Fibroblast of lung (primary cell): ENCODE measurements around the gene ANKS3. TPM values are rescaled to one million over a fixed set of nuclear protein-coding genes. Genes with fewer than 3 reads are reported as not detected.

Experiments used
- DNase-seq, 2 donors: peaks; one replicate each; pipeline versions ENCODE4 v3.0.0 to v3.0.0-alpha.2; 2010; ENCODE audit warnings: low read depth in 2 of 2
- H2AFZ ChIP-seq: 2 replicates; pipeline ENCODE4 v1.5.1; 2012; ENCODE audit warnings: low read length, control low read depth, inconsistent platforms
- H3K27ac ChIP-seq: 2 replicates; pipeline ENCODE4 v1.5.1; 2011; ENCODE audit warnings: low read length, control low read depth; ENCODE audit not compliant: insufficient read depth
- H3K27me3 ChIP-seq: 2 replicates; pipeline ENCODE4 v1.5.1; 2011; ENCODE audit warnings: mild to moderate bottlenecking, low read length; ENCODE audit not compliant: control insufficient read depth, insufficient read depth
- H3K36me3 ChIP-seq: 2 replicates; pipeline ENCODE4 v1.5.1; 2011; ENCODE audit warnings: low read length; ENCODE audit not compliant: control insufficient read depth, insufficient read depth
- H3K4me1 ChIP-seq: 2 replicates; pipeline ENCODE4 v1.5.1; 2011; ENCODE audit warnings: low read length; ENCODE audit not compliant: control insufficient read depth, insufficient read depth; ENCODE audit errors: extremely low read depth
- H3K4me2 ChIP-seq: 2 replicates; pipeline ENCODE4 v1.5.1; 2011; ENCODE audit warnings: low read length, control low read depth; ENCODE audit not compliant: insufficient read depth; ENCODE audit errors: extremely low read depth
- H3K4me3 ChIP-seq, 4 experiments: fragments of 200-600 bp in 1 of 4; sonication (generic) in 1 of 4; replicated peaks in 1 of 4; 2 replicates each; pipeline ENCODE4 v1.5.1; 2011 to 2016; ENCODE audit warnings: low read length in 4 of 4, low read depth in 3 of 4, mild to moderate bottlenecking in 3 of 4, control low read depth in 2 of 4, inconsistent platforms in 1 of 4, mixed read lengths in 1 of 4; ENCODE audit not compliant: insufficient read depth in 1 of 4; ENCODE audit errors: control extremely low read depth in 1 of 4
- H3K79me2 ChIP-seq: 2 replicates; pipeline ENCODE4 v1.5.1; 2012; ENCODE audit warnings: mild to moderate bottlenecking, low read length, inconsistent platforms; ENCODE audit not compliant: control insufficient read depth, insufficient read depth
- H3K9ac ChIP-seq: 2 replicates; pipeline ENCODE4 v1.5.1; 2011; ENCODE audit warnings: mild to moderate bottlenecking, low read length, control low read depth; ENCODE audit not compliant: insufficient read depth
- H3K9me3 ChIP-seq: 2 replicates; pipeline ENCODE4 v1.5.1; 2012; ENCODE audit warnings: low read depth, low read length; ENCODE audit not compliant: control insufficient read depth, insufficient read depth
- H4K20me1 ChIP-seq: 2 replicates; pipeline ENCODE4 v1.5.1; 2011; ENCODE audit warnings: low read length; ENCODE audit not compliant: control insufficient read depth, insufficient read depth; ENCODE audit errors: extremely low read depth
- EZH2 ChIP-seq: IDR thresholded peaks from 2 replicates; pipeline ENCODE4 v1.5.1; 2012; ENCODE audit warnings: low read length, control low read depth, mild to moderate bottlenecking; ENCODE audit errors: missing control alignments
- polyA plus RNA-seq, 2 donors: library from polyadenylated mRNA; depleted of rRNA in 1 of 2; stranded (reverse) in 1 of 2; unstranded in 1 of 2; fragments of >200 nt; gene quantifications; 2 replicates each; pipeline ENCODE4 v1.2.1, GENCODE V29; 2011 to 2012; ENCODE audit warnings: missing spikeins in 1 of 2
- total RNA-seq: library from RNA; depleted of rRNA; stranded (reverse); fragments of >200 nt; gene quantifications from 2 replicates; pipeline ENCODE4 v1.2.1, GENCODE V29; 2014
- TF ChIP-seq, protein P1 (sequence below), 2 donors: IDR thresholded peaks in 1 of 2; conservative IDR thresholded peaks in 1 of 2; 1 replicate in 1 of 2; 2 replicates in 1 of 2; pipeline ENCODE4 v1.5.1; 2011 to 2012; ENCODE audit warnings: low read length in 2 of 2, control low read depth in 1 of 2, inconsistent platforms in 1 of 2, low read depth in 1 of 2, mild to moderate bottlenecking in 1 of 2

Gene ANKS3
- total and polyA plus RNA-seq, 2 donors (not counting 1 experiment from before 2014, with no cell fraction given), result 11.9 to 26.3 TPM

DNA sequence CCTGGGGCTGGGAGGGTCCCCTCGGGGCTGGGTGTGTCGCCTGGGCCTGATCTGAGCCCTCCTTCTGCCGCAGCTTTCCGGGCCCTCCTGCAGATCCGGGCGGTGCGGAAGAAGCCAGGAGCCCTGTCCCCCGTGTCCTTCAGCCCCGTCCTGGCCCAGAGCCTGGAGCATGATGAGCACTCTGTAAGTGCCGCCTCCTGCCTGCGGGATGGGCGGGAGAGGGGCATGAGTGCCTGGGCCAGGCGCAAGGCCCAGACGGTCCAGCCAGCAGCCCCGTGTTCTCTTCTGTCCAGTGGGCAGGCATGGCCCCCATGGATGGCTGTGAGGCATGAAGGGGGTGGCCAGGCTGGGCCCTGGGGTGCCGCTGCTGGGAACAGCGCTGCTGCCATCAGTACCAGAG, 56.7 kb downstream of the ANKS3 start:
- H3K27ac ChIP-seq, result no peak overlapping the region
- no peaks in the 10 kb centered on the region for H3K4me1 ChIP-seq
- no peaks in the 10 kb centered on the region for H3K79me2 ChIP-seq
- H2AFZ ChIP-seq, result no peak overlapping the region
- no peak overlapping the region for H3K9ac ChIP-seq
- no peaks in the 10 kb centered on the region for H4K20me1 ChIP-seq
- H3K36me3 ChIP-seq, result peaks cover 17% of the 10 kb centered on the region
- TF ChIP-seq EZH2, result no peak
- TF ChIP-seq, protein P1, sequence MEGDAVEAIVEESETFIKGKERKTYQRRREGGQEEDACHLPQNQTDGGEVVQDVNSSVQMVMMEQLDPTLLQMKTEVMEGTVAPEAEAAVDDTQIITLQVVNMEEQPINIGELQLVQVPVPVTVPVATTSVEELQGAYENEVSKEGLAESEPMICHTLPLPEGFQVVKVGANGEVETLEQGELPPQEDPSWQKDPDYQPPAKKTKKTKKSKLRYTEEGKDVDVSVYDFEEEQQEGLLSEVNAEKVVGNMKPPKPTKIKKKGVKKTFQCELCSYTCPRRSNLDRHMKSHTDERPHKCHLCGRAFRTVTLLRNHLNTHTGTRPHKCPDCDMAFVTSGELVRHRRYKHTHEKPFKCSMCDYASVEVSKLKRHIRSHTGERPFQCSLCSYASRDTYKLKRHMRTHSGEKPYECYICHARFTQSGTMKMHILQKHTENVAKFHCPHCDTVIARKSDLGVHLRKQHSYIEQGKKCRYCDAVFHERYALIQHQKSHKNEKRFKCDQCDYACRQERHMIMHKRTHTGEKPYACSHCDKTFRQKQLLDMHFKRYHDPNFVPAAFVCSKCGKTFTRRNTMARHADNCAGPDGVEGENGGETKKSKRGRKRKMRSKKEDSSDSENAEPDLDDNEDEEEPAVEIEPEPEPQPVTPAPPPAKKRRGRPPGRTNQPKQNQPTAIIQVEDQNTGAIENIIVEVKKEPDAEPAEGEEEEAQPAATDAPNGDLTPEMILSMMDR (conservative IDR thresholded peaks at IDR 0.05 in 1 of 2, IDR thresholded peaks at IDR 0.05 in 1 of 2; ENCODE audit: low read depth in 1 of 2, low read length in 2 of 2), result no peak
- no peak overlapping the region for H3K4me2 ChIP-seq
- DNase-seq, result no peak
- no peaks in the 10 kb centered on the region for H3K9me3 ChIP-seq
- no peaks in the 10 kb centered on the region for H3K27me3 ChIP-seq
- no peak overlapping the region for H3K4me3 ChIP-seq

DNA sequence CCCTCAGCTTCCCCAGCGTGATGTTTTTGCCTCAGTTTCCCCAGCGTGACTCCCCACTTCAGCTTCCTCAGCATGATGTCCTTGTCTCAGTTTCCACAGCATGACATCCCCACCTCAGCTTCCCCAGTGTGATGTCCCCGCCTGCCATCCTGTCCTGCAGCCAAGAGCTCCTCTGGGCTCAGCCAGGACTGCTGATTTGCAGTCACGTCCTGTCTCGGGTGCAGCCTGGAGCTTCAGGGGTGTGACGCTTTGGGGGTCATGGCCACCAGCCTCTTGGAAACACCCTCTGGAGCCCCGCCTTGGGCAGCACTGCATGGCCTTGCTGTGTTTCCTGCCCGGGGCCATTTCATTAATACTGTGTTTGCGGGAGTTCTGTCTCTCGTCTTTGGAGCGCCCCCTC, 57.2 kb downstream of the ANKS3 start:
- H4K20me1 ChIP-seq, result no peaks in the 10 kb centered on the region
- no peak overlapping the region for H3K9ac ChIP-seq
- no peak overlapping the region for H3K27ac ChIP-seq

DNA sequence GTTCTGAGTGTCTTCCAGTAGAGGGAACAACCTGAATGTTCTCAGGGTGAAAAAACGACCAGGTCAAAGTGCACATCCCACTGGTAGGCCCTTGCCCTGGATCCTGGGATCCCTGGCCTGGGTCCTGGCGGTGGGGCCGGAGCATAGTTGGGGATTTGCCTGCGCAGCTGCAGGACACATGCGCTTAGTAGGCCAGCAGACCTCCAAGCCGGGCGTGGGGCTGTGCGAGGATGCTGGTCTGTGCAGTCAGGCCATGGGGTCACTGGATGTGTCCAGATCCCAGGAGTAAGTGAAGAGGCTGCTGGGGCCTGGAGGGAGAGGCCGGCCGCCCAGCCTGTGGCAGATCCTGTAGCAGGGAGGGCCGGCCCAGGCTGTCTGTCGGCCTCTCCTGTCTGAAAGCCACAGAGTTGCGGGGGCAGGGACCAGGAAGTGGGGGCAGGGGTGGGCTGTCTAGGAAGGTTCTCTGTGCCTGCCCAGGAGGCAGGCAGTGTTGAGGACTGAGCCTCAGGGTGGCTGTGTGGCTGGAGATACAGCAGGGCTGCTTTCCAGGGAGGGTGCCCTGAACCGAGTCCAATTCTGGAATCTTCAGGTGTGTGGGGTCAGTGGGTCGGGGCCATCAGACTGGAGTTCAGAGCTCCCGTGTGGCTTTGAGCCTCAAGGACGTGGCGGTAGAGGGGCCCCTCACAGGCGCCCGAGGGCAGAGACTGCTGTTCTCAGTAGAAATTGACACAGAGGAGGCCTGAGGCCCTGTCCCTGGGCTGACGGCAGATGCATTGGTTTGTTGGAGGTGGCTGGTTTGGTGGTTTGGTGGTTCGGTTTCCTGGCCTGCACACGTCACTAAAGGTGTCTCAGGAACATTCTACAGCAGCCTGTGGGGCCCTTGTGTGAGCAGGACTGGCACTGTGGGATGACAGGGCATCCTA, 57.9 kb downstream of the ANKS3 start:
- no peak overlapping the region for H3K4me2 ChIP-seq
- H3K4me1 ChIP-seq, result no peaks in the 10 kb centered on the region
- no peaks in the 10 kb centered on the region for H3K9me3 ChIP-seq
- H3K27ac ChIP-seq, result no peak overlapping the region
- H3K79me2 ChIP-seq, result no peaks in the 10 kb centered on the region
- no peak overlapping the region for H3K4me3 ChIP-seq
- TF ChIP-seq EZH2, result no peak
- TF ChIP-seq, protein P1 (conservative IDR thresholded peaks at IDR 0.05 in 1 of 2, IDR thresholded peaks at IDR 0.05 in 1 of 2; ENCODE audit: low read depth in 1 of 2, low read length in 2 of 2), result no peak
- H2AFZ ChIP-seq, result no peak overlapping the region
- H3K36me3 ChIP-seq, result peaks cover 6% of the 10 kb centered on the region
- H4K20me1 ChIP-seq, result no peaks in the 10 kb centered on the region
- no peak overlapping the region for H3K9ac ChIP-seq
- no peaks in the 10 kb centered on the region for H3K27me3 ChIP-seq
- no peak for DNase-seq

More for the DNA sequence above, 57.2 kb downstream of the ANKS3 start:
- no peaks in the 10 kb centered on the region for H3K27me3 ChIP-seq
- no peak overlapping the region for H2AFZ ChIP-seq
- no peaks in the 10 kb centered on the region for H3K9me3 ChIP-seq
- H3K4me2 ChIP-seq, result no peak overlapping the region
- H3K36me3 ChIP-seq, result peaks cover 13% of the 10 kb centered on the region
- no peak for TF ChIP-seq EZH2
- DNase-seq, result no peak
- no peak overlapping the region for H3K4me3 ChIP-seq
- H3K79me2 ChIP-seq, result no peaks in the 10 kb centered on the region
- no peaks in the 10 kb centered on the region for H3K4me1 ChIP-seq
